ENCODE results near the gene NUP155. TPM values are rescaled to one million over a fixed set of nuclear protein-coding genes. Genes with fewer than 3 reads are reported as not detected.

The NUP155 gene
- total RNA-seq, 4 donors from 2014 or later = 20.7 to 28.7 (median 25.9) TPM

GRCh38 chr5:37247496-37247895, 123.4 kb downstream of the NUP155 start:
- TF ChIP-seq CTCF (IDR thresholded peaks at IDR 0.05) (no peak), POLR2A (IDR thresholded peaks at IDR 0.05) (no peak)

GRCh38 chr5:37247036-37247435, 123.9 kb downstream of the NUP155 start:
- intact Hi-C loops (cut with DNase I) = no loop called here

More at GRCh38 chr5:37247496-37247895, 123.4 kb downstream of the NUP155 start:
- Histone ChIP-seq H3K27ac (no peak overlapping the region), H3K36me3 (peaks cover 0 to 1% of the 10 kb centered on the region in 2 donors), H3K27me3 (no peaks in the 10 kb centered on the region), H3K4me3 (replicated peaks in 1 of 3) (no peak overlapping the region), H3K4me1 (peaks cover 22 to 31% of the 10 kb centered on the region in 2 donors), H3K9me3 (no peaks in the 10 kb centered on the region)
- intact Hi-C loops (cut with DNase I) = no loop called here
- 93 to 97% methylated on average over 4 of the region's 4 CpGs for WGBS, 2 donors
- DNase-seq = no peak

More at GRCh38 chr5:37247036-37247435, 123.9 kb downstream of the NUP155 start:
- no peaks in the 10 kb centered on the region for H3K27me3 ChIP-seq
- H3K4me3 ChIP-seq (replicated peaks in 1 of 3) = no peak overlapping the region
- peaks cover 22 to 31% of the 10 kb centered on the region in 2 donors for H3K4me1 ChIP-seq
- 71 to 87% methylated on average over 1 of the region's 1 CpG for WGBS, 2 donors
- H3K27ac ChIP-seq = no peak overlapping the region
- H3K36me3 ChIP-seq = peaks cover 0 to 3% of the 10 kb centered on the region in 2 donors
- DNase-seq = no peak
- TF ChIP-seq CTCF (IDR thresholded peaks at IDR 0.05) (no peak), POLR2A (IDR thresholded peaks at IDR 0.05) (no peak)
- H3K9me3 ChIP-seq = no peaks in the 10 kb centered on the region

Small RNAs within 50 kb of the gene (small RNA-seq; reads per million reads assigned to genes)
- not detected for gene RNU7-75P

Other genes starting within 250 kb of the NUP155 start
- gene CPLANE1, start 121.7 kb downstream of the NUP155 start, total RNA-seq = 10 to 100 TPM; 53.9 to 81.7 (median 62.9) TPM
- gene WDR70, start 8.2 kb upstream of the NUP155 start, total RNA-seq = 100 to 1,000 TPM in 1 of 4 donors, 10 to 100 TPM in 3; 31.3 to 103 (median 33.5) TPM